A673 (cell line): ENCODE data around the gene TMEM156.

ENCODE experiments used
- CTCF ChIP-seq: fragments of 300-800, 200-600 bp; sonication (generic); conservative IDR thresholded peaks from 2 replicates; pipeline ENCODE4 v1.5.1; 2017; ENCODE audit warnings: low read depth, mild to moderate bottlenecking, antibody characterized with exemption, low read length, moderate library complexity, mixed read lengths
- EZH2 ChIP-seq: fragments of 200-600 bp; sonication (generic); IDR thresholded peaks from 2 replicates; pipeline ENCODE4 v1.6.1; 2017; ENCODE audit warnings: borderline replicate concordance, low read depth, mild to moderate bottlenecking, mixed read lengths, antibody characterized with exemption, low read length; ENCODE audit not compliant: poor library complexity, severe bottlenecking

- TF ChIP-seq CTCF = no peak
- TF ChIP-seq EZH2 = no peak
Measured at GRCh38 chr4:39050590-39050989, 18.4 kb upstream of the TMEM156 start.
